Panc1 (cell line): ENCODE measurements around the gene SPOCK1. TPM values are rescaled to one million over a fixed set of nuclear protein-coding genes. Genes with fewer than 3 reads are reported as not detected.
A peak's percentile ranks its signal among the peaks of the same experiment; 100 is the strongest.

ENCODE experiments used
- ATAC-seq: fragments of 200-7000 bp; cut with Tn5 transposase; 2 replicates; pipeline ENCODE4 v1.9.1; 2020; ENCODE audit warnings: mild to moderate bottlenecking, moderate library complexity
- BruUV-seq: library from RNA; stranded (reverse); fragments of 400-500 nt; replicated peaks from 2 replicates; lab custom pipeline; 2021; lab: Mats Ljungman, UMichigan
- CTCF ChIA-PET: fragments of 300-600 bp; sonication (Branson Sonifier 250); formaldehyde crosslinking; loops from one replicate; lab custom pipeline; 2022; ENCODE audit warnings: antibody characterized with exemption; lab: Charles Lee
- POLR2A ChIA-PET: fragments of 300-600 bp; sonication (Branson Sonifier 250); formaldehyde crosslinking; loops from one replicate; lab custom pipeline; 2022; ENCODE audit warnings: antibody characterized with exemption; lab: Charles Lee
- DNase-seq: peaks from one replicate; pipeline ENCODE4 v3.0.0-alpha.2; 2010; ENCODE audit warnings: low read depth, low spot score
- H3K27ac ChIP-seq: 2 replicates; pipeline ENCODE4 v1.5.1; 2011; ENCODE audit warnings: mild to moderate bottlenecking, low read length, inconsistent platforms
- H3K27me3 ChIP-seq: fragments of 200-500 bp; sonication (Bioruptor generic); 2 replicates; pipeline ENCODE4 v1.6.0; 2014; ENCODE audit warnings: low read length, inconsistent platforms; ENCODE audit not compliant: control insufficient read depth, insufficient read depth
- H3K36me3 ChIP-seq: fragments of 200-500 bp; sonication (Bioruptor generic); 2 replicates; pipeline ENCODE4 v1.5.1; 2014; ENCODE audit warnings: inconsistent platforms, mild to moderate bottlenecking, low read length, moderate library complexity; ENCODE audit not compliant: control insufficient read depth, insufficient read depth
- H3K4me1 ChIP-seq: 2 replicates; pipeline ENCODE4 v1.5.1; 2011; ENCODE audit warnings: inconsistent platforms, mild to moderate bottlenecking, low read length, moderate library complexity; ENCODE audit not compliant: control insufficient read depth, insufficient read depth
- H3K4me3 ChIP-seq, 2 experiments: 2 replicates each; pipeline ENCODE4 v1.5.1; 2011 to 2012; ENCODE audit warnings: low read depth in 2 of 2, low read length in 2 of 2, mild to moderate bottlenecking in 2 of 2, inconsistent platforms in 1 of 2, moderate library complexity in 1 of 2
- H3K9me3 ChIP-seq: fragments of 200-500 bp; sonication (Bioruptor generic); 2 replicates; pipeline ENCODE4 v1.5.1; 2014; ENCODE audit warnings: low read depth, mild to moderate bottlenecking, inconsistent platforms, low read length, moderate library complexity; ENCODE audit not compliant: control insufficient read depth, insufficient read depth
- CTCF ChIP-seq: fragments of 450-650 bp; IDR thresholded peaks from 2 replicates; pipeline ENCODE4 v1.5.1; 2017; ENCODE audit warnings: mild to moderate bottlenecking
- POLR2AphosphoS5 ChIP-seq: IDR thresholded peaks from 2 replicates; pipeline ENCODE4 v1.6.1; 2012; ENCODE audit warnings: mild to moderate bottlenecking, low read depth, low read length, moderate library complexity
- REST ChIP-seq, 2 experiments: IDR thresholded peaks; 2 replicates each; pipeline ENCODE4 v1.6.1; 2011 to 2012; ENCODE audit warnings: low read depth in 2 of 2, control low read depth in 1 of 2, low read length in 1 of 2, mild to moderate bottlenecking in 1 of 2, moderate library complexity in 1 of 2; ENCODE audit not compliant: insufficient read depth in 1 of 2
- SIN3A ChIP-seq: IDR thresholded peaks from 2 replicates; pipeline ENCODE4 v1.6.1; 2012; ENCODE audit warnings: low read depth, mild to moderate bottlenecking, low read length, moderate library complexity, borderline replicate concordance; ENCODE audit not compliant: insufficient read depth
- TCF7L2 ChIP-seq: IDR thresholded peaks from 2 replicates; pipeline ENCODE4 v1.6.1; 2011; ENCODE audit warnings: mild to moderate bottlenecking, low read depth, low read length, inconsistent platforms
- in situ Hi-C: cut with HindIII; loops from 2 replicates; pipeline ENCODE4 v1.10.0; 2016; ENCODE audit warnings: low sequenced_read_pairs, low pct_unique_long_range_greater_than_20kb
- intact Hi-C: fragments of 100-400 bp; cut with micrococcal nuclease; formaldehyde crosslinking; loops from one replicate; pipeline ENCODE4 v1.10.0; 2022; ENCODE audit not compliant: unreplicated experiment
- total RNA-seq: library from RNA; stranded (reverse); gene quantifications from one replicate; pipeline ENCODE4 v1.2.1, GENCODE V29; 2021; ENCODE audit not compliant: unreplicated experiment

SPOCK1 gene
- total RNA-seq, 1 experiment from 2014 or later: 15.6 TPM

- POLR2A ChIA-PET: no interaction called here
- CTCF ChIA-PET: no interaction called here
- TF ChIP-seq CTCF (no peak), REST (IDR thresholded peaks at IDR 0.05; ENCODE audit: insufficient read depth in 1 of 2, low read depth in 2 of 2, low read length in 1 of 2) (no peak), POLR2AphosphoS5 (no peak), TCF7L2 (no peak), SIN3A (no peak)
- DNase-seq (no peak), ATAC-seq (no peak)
- intact Hi-C loops (no loop called here), in situ Hi-C loops (no loop called here)
- no peaks in the 10 kb centered on the region for H3K36me3 ChIP-seq
- no peaks in the 10 kb centered on the region; the same call in 1 of the 2 replicates for H3K27me3 ChIP-seq
- no peaks in the 10 kb centered on the region for H3K4me1 ChIP-seq
- no peak overlapping the region for H3K27ac ChIP-seq
- H3K4me3 ChIP-seq: no peak overlapping the region
- H3K9me3 ChIP-seq: no peaks in the 10 kb centered on the region
- BruUV-seq: no TSS peak
These were observed 416.2 kb downstream of the SPOCK1 start for GRCh38 chr5:137082951-137083350.

GRCh38 chr5:137078171-137078665, 420.9 kb downstream of the SPOCK1 start:
- DNase-seq (peak; percentile 46), ATAC-seq (no peak)
- Histone ChIP-seq H3K4me1 (no peaks in the 10 kb centered on the region), H3K36me3 (no peaks in the 10 kb centered on the region), H3K9me3 (no peaks in the 10 kb centered on the region), H3K27ac (no peak overlapping the region), H3K4me3 (no peak overlapping the region), H3K27me3 (no peaks in the 10 kb centered on the region; the same call in 1 of the 2 replicates)
- no TSS peak for BruUV-seq
- ChIA-PET CTCF (no interaction called here), POLR2A (no interaction called here)
- intact Hi-C loops (no loop called here), in situ Hi-C loops (no loop called here)
- no peak for TF ChIP-seq TCF7L2

GRCh38 chr5:137075163-137075970, 423.8 kb downstream of the SPOCK1 start:
- TF ChIP-seq POLR2AphosphoS5 (no peak), TCF7L2 (no peak), SIN3A (no peak), REST (IDR thresholded peaks at IDR 0.05; ENCODE audit: insufficient read depth in 1 of 2, low read depth in 2 of 2, low read length in 1 of 2) (no peak), CTCF (peak; percentile 87)
- Histone ChIP-seq H3K27ac (no peak overlapping the region), H3K27me3 (peaks cover 3% of the 10 kb centered on the region), H3K9me3 (no peaks in the 10 kb centered on the region), H3K4me1 (no peaks in the 10 kb centered on the region), H3K4me3 (no peak overlapping the region), H3K36me3 (no peaks in the 10 kb centered on the region)
- ATAC-seq (peak; percentile 93), DNase-seq (peak; percentile 54)
- intact Hi-C loops: no loop called here
- POLR2A ChIA-PET: no interaction called here
- in situ Hi-C loops: no loop called here
- BruUV-seq: no TSS peak
- CTCF ChIA-PET: interaction anchor here (0.6 kb wide), 1 partner anchor 325 kb away, joined by 3 read pairs; no protein-coding TSS in a partner anchor
